HCT116 (cell line): ENCODE measurements around the gene MT1G. TPM values are rescaled to one million over a fixed set of nuclear protein-coding genes. Genes with fewer than 3 reads are reported as not detected.

Experiments used
- ATAC-seq: fragments of 200-7000 bp; cut with Tn5 transposase; 2 replicates; pipeline ENCODE4 v1.9.1; 2020; ENCODE audit warnings: mild to moderate bottlenecking, moderate library complexity
- BruUV-seq: library from RNA; stranded (reverse); fragments of 400-500 nt; replicated peaks from 2 replicates; lab custom pipeline; 2021; lab: Mats Ljungman, UMichigan
- CTCF ChIA-PET: fragments of 300-600 bp; sonication (Branson Sonifier 250); formaldehyde crosslinking; loops from one replicate; lab custom pipeline; 2021; ENCODE audit warnings: antibody characterized with exemption; lab: Charles Lee
- POLR2A ChIA-PET: fragments of 300-600, 350-600 bp; sonication (Branson Sonifier 250); formaldehyde crosslinking; loops from one replicate; lab custom pipeline; 2021; ENCODE audit warnings: antibody characterized with exemption; lab: Charles Lee
- RAD21 ChIA-PET, 2 experiments: fragments of 300-600 bp; sonication (Branson Sonifier 250); formaldehyde crosslinking; loops; one replicate each; lab custom pipeline; 2023; ENCODE audit warnings: low total read pairs in 2 of 2; ENCODE audit not compliant: uncharacterized antibody in 2 of 2, unreplicated experiment in 2 of 2, low non-redundant PET in 1 of 2; lab: Charles Lee
- DNase-seq: peaks from one replicate; pipeline ENCODE4 v3.0.0-alpha.2; 2010; ENCODE audit warnings: low read depth, low spot score
- H2AFZ ChIP-seq: fragments of 200-600 bp; shearing (Covaris generic), sonication (generic); 2 replicates; pipeline ENCODE4 v1.6.1; 2017; ENCODE audit warnings: low read depth, mixed run types, mixed read lengths, antibody characterized with exemption, low read length; ENCODE audit not compliant: poor library complexity, severe bottlenecking
- H3K27ac ChIP-seq: 2 replicates; pipeline ENCODE4 v1.5.1; 2012; ENCODE audit warnings: low read depth, low read length
- H3K27me3 ChIP-seq: fragments of 200-600 bp; sonication (generic); 2 replicates; pipeline ENCODE4 v1.6.1; 2016; ENCODE audit warnings: mixed run types, low read length, mixed read lengths; ENCODE audit not compliant: insufficient read depth
- H3K36me3 ChIP-seq, 2 experiments: fragments of 200-500 bp in 1 of 2; fragments of 200-600 bp in 1 of 2; sonication (Bioruptor generic) in 1 of 2; sonication (generic) in 1 of 2; 2 replicates each; pipeline versions ENCODE4 v1.5.1 to v1.6.1; 2014 to 2016; ENCODE audit warnings: low read length in 2 of 2, inconsistent platforms in 1 of 2, mixed read lengths in 1 of 2, mixed run types in 1 of 2; ENCODE audit not compliant: insufficient read depth in 2 of 2, control insufficient read depth in 1 of 2
- H3K4me1 ChIP-seq, 2 experiments: fragments of 200-600 bp in 1 of 2; sonication (generic) in 1 of 2; 2 replicates each; pipeline versions ENCODE4 v1.5.1 to v1.6.1; 2012 to 2017; ENCODE audit warnings: low read length in 2 of 2, inconsistent platforms in 1 of 2, mild to moderate bottlenecking in 1 of 2, mixed read lengths in 1 of 2, mixed run types in 1 of 2, moderate library complexity in 1 of 2; ENCODE audit not compliant: insufficient read depth in 2 of 2, control insufficient read depth in 1 of 2
- H3K4me2 ChIP-seq: fragments of 200-600 bp; sonication (generic); 2 replicates; pipeline ENCODE4 v1.6.1; 2017; ENCODE audit warnings: mixed run types, low read length, mixed read lengths
- H3K4me3 ChIP-seq, 2 experiments: fragments of 200-600 bp in 1 of 2; sonication (generic) in 1 of 2; replicated peaks in 1 of 2; 2 replicates each; pipeline ENCODE4 v1.5.1; 2011 to 2016; ENCODE audit warnings: low read length in 2 of 2, control low read depth in 1 of 2, low read depth in 1 of 2, mild to moderate bottlenecking in 1 of 2, mixed read lengths in 1 of 2, mixed run types in 1 of 2
- H3K79me2 ChIP-seq: fragments of 200-600 bp; sonication (generic); 2 replicates; pipeline ENCODE4 v1.6.1; 2017; ENCODE audit warnings: mild to moderate bottlenecking, mixed run types, low read length, moderate library complexity, mixed read lengths; ENCODE audit not compliant: insufficient read depth
- H3K9ac ChIP-seq: fragments of 200-600 bp; sonication (generic); 2 replicates; pipeline ENCODE4 v1.6.1; 2016; ENCODE audit warnings: low read length, mixed read lengths
- H3K9me2 ChIP-seq: fragments of 200-600 bp; sonication (generic), shearing (Covaris generic); 2 replicates; pipeline ENCODE4 v1.6.1; 2017; ENCODE audit warnings: mixed run types, mild to moderate bottlenecking, moderate library complexity; ENCODE audit not compliant: insufficient read depth
- H3K9me3 ChIP-seq, 2 experiments: fragments of 200-500 bp in 1 of 2; fragments of 200-600 bp in 1 of 2; sonication (Bioruptor generic) in 1 of 2; sonication (generic) in 1 of 2; 2 replicates each; pipeline ENCODE4 v1.6.1; 2014 to 2017; ENCODE audit warnings: low read length in 2 of 2, mixed read lengths in 2 of 2, inconsistent platforms in 1 of 2, low read depth in 1 of 2, mild to moderate bottlenecking in 1 of 2, mixed run types in 1 of 2, moderate library complexity in 1 of 2; ENCODE audit not compliant: control insufficient read depth in 1 of 2, insufficient read depth in 1 of 2
- H4K20me1 ChIP-seq: fragments of 200-600 bp; sonication (generic), shearing (Covaris generic); 2 replicates; pipeline ENCODE4 v1.6.1; 2017; ENCODE audit warnings: mixed run types, mild to moderate bottlenecking, moderate library complexity; ENCODE audit not compliant: insufficient read depth
- CEBPB ChIP-seq: IDR thresholded peaks from 2 replicates; pipeline ENCODE4 v1.6.1; 2012; ENCODE audit warnings: low read depth
- EGR1 ChIP-seq: IDR thresholded peaks from 2 replicates; pipeline ENCODE4 v1.6.1; 2012; ENCODE audit warnings: low read depth
- ELF1 ChIP-seq: IDR thresholded peaks from 2 replicates; pipeline ENCODE4 v1.6.1; 2012; ENCODE audit warnings: low read depth, borderline replicate concordance
- EZH2 ChIP-seq: fragments of 200-600 bp; sonication (generic); IDR thresholded peaks from 2 replicates; pipeline ENCODE4 v1.6.1; 2017; ENCODE audit warnings: antibody characterized with exemption, mixed run types
- EZH2phosphoT487 ChIP-seq: fragments of 200-600 bp; IDR thresholded peaks from 2 replicates; pipeline ENCODE4 v1.6.1; 2018; ENCODE audit warnings: antibody characterized with exemption, borderline replicate concordance
- FOSL1 ChIP-seq: IDR thresholded peaks from 2 replicates; pipeline ENCODE4 v1.6.1; 2012; ENCODE audit warnings: low read depth
- JUND ChIP-seq: IDR thresholded peaks from 2 replicates; pipeline ENCODE4 v1.6.1; 2012
- POLR2A ChIP-seq: IDR thresholded peaks from 2 replicates; pipeline ENCODE4 v1.7.0; 2011; ENCODE audit warnings: borderline replicate concordance; ENCODE audit not compliant: insufficient read depth, insufficient read length; ENCODE audit errors: extremely low read depth
- POLR2AphosphoS5 ChIP-seq: IDR thresholded peaks from 2 replicates; pipeline ENCODE4 v1.6.1; 2011; ENCODE audit warnings: mild to moderate bottlenecking, low read depth, low read length, moderate library complexity
- RAD21 ChIP-seq: IDR thresholded peaks from 2 replicates; pipeline ENCODE4 v1.6.1; 2012; ENCODE audit warnings: low read depth, mild to moderate bottlenecking
- SP1 ChIP-seq: IDR thresholded peaks from 2 replicates; pipeline ENCODE4 v1.6.1; 2012; ENCODE audit warnings: low read depth
- SRF ChIP-seq: IDR thresholded peaks from 2 replicates; pipeline ENCODE4 v1.6.1; 2012; ENCODE audit warnings: low read depth
- TCF7L2 ChIP-seq: IDR thresholded peaks from 2 replicates; pipeline ENCODE4 v1.7.0; 2011; ENCODE audit warnings: borderline replicate concordance, inconsistent platforms; ENCODE audit not compliant: insufficient read depth, insufficient read length; ENCODE audit errors: extremely low read depth
- YY1 ChIP-seq: IDR thresholded peaks from 2 replicates; pipeline ENCODE4 v1.6.1; 2011; ENCODE audit warnings: low read length, low read depth, moderate library complexity, mild to moderate bottlenecking; ENCODE audit not compliant: insufficient replicate concordance; ENCODE audit errors: extremely low read depth
- ZFX ChIP-seq: fragments of 450-650 bp; IDR thresholded peaks from 2 replicates; pipeline ENCODE4 v1.6.1; 2017
- ZNF274 ChIP-seq: fragments of 200-500 bp; sonication (Bioruptor generic); IDR thresholded peaks from 2 replicates; pipeline ENCODE4 v1.6.1; 2014; ENCODE audit warnings: mild to moderate bottlenecking, low read depth, low read length, inconsistent platforms
- intact Hi-C: fragments of 100-400 bp; cut with micrococcal nuclease; formaldehyde crosslinking; loops from 2 replicates; pipeline ENCODE4 v1.10.0; 2022
- total RNA-seq: library from RNA; stranded (reverse); gene quantifications from one replicate; pipeline ENCODE4 v1.2.1, GENCODE V29; 2021; ENCODE audit not compliant: unreplicated experiment
- TF ChIP-seq, protein P1 (sequence below): IDR thresholded peaks from 2 replicates; pipeline ENCODE4 v1.6.1; 2012
- TF ChIP-seq, protein P2 (sequence below): IDR thresholded peaks from 2 replicates; pipeline ENCODE4 v1.6.1; 2011; ENCODE audit warnings: mild to moderate bottlenecking, low read length, moderate library complexity; ENCODE audit not compliant: insufficient replicate concordance; ENCODE audit errors: extremely low read depth
- TF ChIP-seq, protein P3 (sequence below): IDR thresholded peaks from 2 replicates; pipeline ENCODE4 v1.6.1; 2012
- TF ChIP-seq, protein P4 (sequence below), 3 experiments: fragments of 200-600 bp in 1 of 3; sonication (generic) in 1 of 3; IDR thresholded peaks in 2 of 3; conservative IDR thresholded peaks in 1 of 3; 2 replicates each; pipeline ENCODE4 v1.5.1; 2012 to 2017; ENCODE audit warnings: low read depth in 2 of 3, low read length in 2 of 3, antibody characterized with exemption in 1 of 3, borderline replicate concordance in 1 of 3, control low read depth in 1 of 3, mild to moderate bottlenecking in 1 of 3, mixed read lengths in 1 of 3, mixed run types in 1 of 3, moderate library complexity in 1 of 3; ENCODE audit not compliant: insufficient read depth in 1 of 3

The MT1G gene
- total RNA-seq, 1 experiment from 2014 or later: 1.2 TPM

DNA sequence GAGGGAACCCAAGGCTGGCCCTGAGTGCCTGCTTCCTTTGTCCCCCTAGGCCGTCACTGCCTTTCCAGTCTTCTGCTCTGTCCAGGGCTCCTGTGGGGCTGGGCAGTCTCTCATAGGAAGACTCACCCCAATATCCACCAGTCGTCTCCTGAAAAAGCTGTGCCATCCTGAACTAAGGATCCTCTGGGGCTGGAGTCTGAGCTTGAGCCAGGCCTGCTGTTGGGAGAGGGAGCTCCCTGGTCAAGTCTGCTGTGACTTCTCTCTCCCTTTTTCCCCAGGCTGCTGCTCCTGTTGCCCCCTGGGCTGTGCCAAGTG lies 2.7 kb upstream of the MT1G start:
- Histone ChIP-seq H4K20me1 (no peaks in the 10 kb centered on the region), H3K9me2 (no peaks in the 10 kb centered on the region), H3K4me1 (no peaks in the 10 kb centered on the region), H3K27me3 (no peaks in the 10 kb centered on the region), H3K36me3 (no peaks in the 10 kb centered on the region), H2AFZ (no peak overlapping the region), H3K79me2 (no peaks in the 10 kb centered on the region), H3K4me2 (no peak overlapping the region), H3K4me3 (no peak overlapping the region), H3K9me3 (no peaks in the 10 kb centered on the region), H3K9ac (no peak overlapping the region), H3K27ac (no peak overlapping the region)
- ChIA-PET POLR2A (no interaction called here), CTCF (no interaction called here), RAD21 (no interaction called here)
- DNase-seq (no peak), ATAC-seq (no peak)
- BruUV-seq: no TSS peak
- TF ChIP-seq POLR2A (no peak), ZFX (no peak), CEBPB (no peak), YY1 (no peak), EZH2 (no peak), JUND (no peak), SRF (no peak), TCF7L2 (no peak), ZNF274 (no peak), SP1 (no peak), FOSL1 (no peak), RAD21 (no peak), EGR1 (no peak), ELF1 (no peak), POLR2AphosphoS5 (no peak), EZH2phosphoT487 (no peak)
- TF ChIP-seq, protein P1, sequence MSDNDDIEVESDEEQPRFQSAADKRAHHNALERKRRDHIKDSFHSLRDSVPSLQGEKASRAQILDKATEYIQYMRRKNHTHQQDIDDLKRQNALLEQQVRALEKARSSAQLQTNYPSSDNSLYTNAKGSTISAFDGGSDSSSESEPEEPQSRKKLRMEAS: no peak
- TF ChIP-seq, protein P2, sequence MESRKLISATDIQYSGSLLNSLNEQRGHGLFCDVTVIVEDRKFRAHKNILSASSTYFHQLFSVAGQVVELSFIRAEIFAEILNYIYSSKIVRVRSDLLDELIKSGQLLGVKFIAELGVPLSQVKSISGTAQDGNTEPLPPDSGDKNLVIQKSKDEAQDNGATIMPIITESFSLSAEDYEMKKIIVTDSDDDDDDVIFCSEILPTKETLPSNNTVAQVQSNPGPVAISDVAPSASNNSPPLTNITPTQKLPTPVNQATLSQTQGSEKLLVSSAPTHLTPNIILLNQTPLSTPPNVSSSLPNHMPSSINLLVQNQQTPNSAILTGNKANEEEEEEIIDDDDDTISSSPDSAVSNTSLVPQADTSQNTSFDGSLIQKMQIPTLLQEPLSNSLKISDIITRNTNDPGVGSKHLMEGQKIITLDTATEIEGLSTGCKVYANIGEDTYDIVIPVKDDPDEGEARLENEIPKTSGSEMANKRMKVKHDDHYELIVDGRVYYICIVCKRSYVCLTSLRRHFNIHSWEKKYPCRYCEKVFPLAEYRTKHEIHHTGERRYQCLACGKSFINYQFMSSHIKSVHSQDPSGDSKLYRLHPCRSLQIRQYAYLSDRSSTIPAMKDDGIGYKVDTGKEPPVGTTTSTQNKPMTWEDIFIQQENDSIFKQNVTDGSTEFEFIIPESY: no peak
- TF ChIP-seq, protein P3, sequence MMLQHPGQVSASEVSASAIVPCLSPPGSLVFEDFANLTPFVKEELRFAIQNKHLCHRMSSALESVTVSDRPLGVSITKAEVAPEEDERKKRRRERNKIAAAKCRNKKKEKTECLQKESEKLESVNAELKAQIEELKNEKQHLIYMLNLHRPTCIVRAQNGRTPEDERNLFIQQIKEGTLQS: no peak
- TF ChIP-seq, protein P4, sequence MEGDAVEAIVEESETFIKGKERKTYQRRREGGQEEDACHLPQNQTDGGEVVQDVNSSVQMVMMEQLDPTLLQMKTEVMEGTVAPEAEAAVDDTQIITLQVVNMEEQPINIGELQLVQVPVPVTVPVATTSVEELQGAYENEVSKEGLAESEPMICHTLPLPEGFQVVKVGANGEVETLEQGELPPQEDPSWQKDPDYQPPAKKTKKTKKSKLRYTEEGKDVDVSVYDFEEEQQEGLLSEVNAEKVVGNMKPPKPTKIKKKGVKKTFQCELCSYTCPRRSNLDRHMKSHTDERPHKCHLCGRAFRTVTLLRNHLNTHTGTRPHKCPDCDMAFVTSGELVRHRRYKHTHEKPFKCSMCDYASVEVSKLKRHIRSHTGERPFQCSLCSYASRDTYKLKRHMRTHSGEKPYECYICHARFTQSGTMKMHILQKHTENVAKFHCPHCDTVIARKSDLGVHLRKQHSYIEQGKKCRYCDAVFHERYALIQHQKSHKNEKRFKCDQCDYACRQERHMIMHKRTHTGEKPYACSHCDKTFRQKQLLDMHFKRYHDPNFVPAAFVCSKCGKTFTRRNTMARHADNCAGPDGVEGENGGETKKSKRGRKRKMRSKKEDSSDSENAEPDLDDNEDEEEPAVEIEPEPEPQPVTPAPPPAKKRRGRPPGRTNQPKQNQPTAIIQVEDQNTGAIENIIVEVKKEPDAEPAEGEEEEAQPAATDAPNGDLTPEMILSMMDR (IDR thresholded peaks at IDR 0.05 in 2 of 3, conservative IDR thresholded peaks at IDR 0.05 in 1 of 3; ENCODE audit: borderline replicate concordance in 1 of 3, insufficient read depth in 1 of 3, low read depth in 2 of 3, low read length in 2 of 3): no peak
- intact Hi-C loops: no loop called here
